Bronchial epithelial cell (primary cell): ENCODE results near the gene WDPCP. TPM values are rescaled to one million over a fixed set of nuclear protein-coding genes. Genes with fewer than 3 reads are reported as not detected.
"Not testable (repeated sequence)": the region's sequence is repeated elsewhere in the genome, so short reads cannot be mapped to it uniquely, and the experiment has no call there.

Experiments used
- DNase-seq: peaks from one replicate; pipeline ENCODE4 v3.0.0-alpha.2; 2010; ENCODE audit warnings: low read depth
- FAIRE-seq: peaks from 2 replicates; lab custom pipeline; 2011; peaks lifted over from hg19 to GRCh38; lab: Jason Lieb, UNC
- H3K27me3 ChIP-seq: 2 replicates; pipeline ENCODE4 v1.5.1; 2011; ENCODE audit warnings: low read length; ENCODE audit not compliant: control insufficient read depth, insufficient read depth
- H3K36me3 ChIP-seq: 2 replicates; pipeline ENCODE4 v1.5.1; 2011; ENCODE audit warnings: low read length; ENCODE audit not compliant: control insufficient read depth, insufficient read depth
- H3K4me3 ChIP-seq: 2 replicates; pipeline ENCODE4 v1.5.1; 2011; ENCODE audit warnings: mild to moderate bottlenecking, low read depth, low read length, control low read depth
- CTCF ChIP-seq: IDR thresholded peaks from 2 replicates; pipeline ENCODE4 v1.5.1; 2011; ENCODE audit warnings: mild to moderate bottlenecking, moderate library complexity, low read length, control low read depth, inconsistent platforms; ENCODE audit not compliant: insufficient read depth, severe bottlenecking
- total RNA-seq: library from RNA; depleted of rRNA; stranded (reverse); fragments of >200 nt; gene quantifications from 2 replicates; pipeline ENCODE4 v1.2.1, GENCODE V29; 2014

The WDPCP gene
- total RNA-seq, 1 donor from 2014 or later, result 3.2 TPM

GRCh38 chr2:63301481-63301880 is 286.8 kb downstream of the WDPCP start:
- Histone ChIP-seq H3K36me3 (no peaks in the 10 kb centered on the region), H3K4me3 (no peak overlapping the region), H3K27me3 (no peaks in the 10 kb centered on the region)
- no peak for FAIRE-seq
- no peak for DNase-seq
- no peak for TF ChIP-seq CTCF

GRCh38 chr2:63300835-63301234 is 287.4 kb downstream of the WDPCP start:
- Histone ChIP-seq H3K4me3 (no peak overlapping the region), H3K27me3 (no peaks in the 10 kb centered on the region), H3K36me3 (no peaks in the 10 kb centered on the region)
- DNase-seq (no peak), FAIRE-seq (peak; percentile 32)
- no peak for TF ChIP-seq CTCF

DNA sequence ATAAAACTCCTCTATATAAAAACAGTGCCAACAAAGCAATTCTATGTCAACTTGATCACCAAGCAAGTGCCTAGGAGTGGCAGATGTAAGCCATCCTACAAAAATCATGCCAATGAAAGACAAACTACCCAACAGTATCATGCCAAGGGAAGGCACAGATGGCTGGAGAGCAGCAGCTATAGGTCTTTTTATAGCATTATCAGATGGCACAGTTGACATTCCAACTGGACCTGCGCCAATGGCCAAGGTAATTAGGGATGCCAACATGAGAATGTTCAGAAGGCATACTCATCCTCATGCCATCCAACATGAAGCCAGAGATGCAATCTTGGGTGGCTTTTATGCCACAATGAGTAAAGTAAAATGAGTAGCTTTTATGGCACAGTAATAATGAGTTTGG is 300.3 kb downstream of the WDPCP start:
- Histone ChIP-seq H3K36me3 (no peaks in the 10 kb centered on the region), H3K27me3 (no peaks in the 10 kb centered on the region), H3K4me3 (no peak overlapping the region)
- no peak for FAIRE-seq
- DNase-seq, result no peak
- TF ChIP-seq CTCF, result no peak

GRCh38 chr2:63286520-63286919 is 301.8 kb downstream of the WDPCP start:
- not testable (repeated sequence) for FAIRE-seq, H3K4me3 ChIP-seq, DNase-seq, H3K27me3 ChIP-seq, H3K36me3 ChIP-seq

DNA sequence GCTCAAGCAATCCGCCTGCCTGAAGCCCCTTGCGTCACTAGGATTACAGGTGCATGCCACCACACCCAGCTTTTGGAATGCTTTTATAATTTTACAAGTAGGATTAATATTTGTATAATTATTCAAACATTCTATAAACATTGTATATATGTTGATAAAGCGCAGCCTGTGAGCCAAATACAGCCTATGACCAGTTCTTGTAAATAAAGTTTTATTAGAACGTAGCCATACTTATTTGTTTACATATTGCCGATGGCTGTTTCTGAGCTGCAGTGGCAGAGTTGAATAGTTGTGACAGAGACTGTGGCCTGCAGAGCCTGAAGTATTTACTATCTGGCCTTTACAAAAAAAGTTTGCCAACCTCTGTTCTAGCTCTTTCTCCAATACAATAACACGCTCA is 305.0 kb downstream of the WDPCP start:
- no peak for TF ChIP-seq CTCF
- Histone ChIP-seq H3K27me3 (no peaks in the 10 kb centered on the region), H3K36me3 (no peaks in the 10 kb centered on the region), H3K4me3 (no peak overlapping the region)
- FAIRE-seq (no peak), DNase-seq (no peak)

DNA sequence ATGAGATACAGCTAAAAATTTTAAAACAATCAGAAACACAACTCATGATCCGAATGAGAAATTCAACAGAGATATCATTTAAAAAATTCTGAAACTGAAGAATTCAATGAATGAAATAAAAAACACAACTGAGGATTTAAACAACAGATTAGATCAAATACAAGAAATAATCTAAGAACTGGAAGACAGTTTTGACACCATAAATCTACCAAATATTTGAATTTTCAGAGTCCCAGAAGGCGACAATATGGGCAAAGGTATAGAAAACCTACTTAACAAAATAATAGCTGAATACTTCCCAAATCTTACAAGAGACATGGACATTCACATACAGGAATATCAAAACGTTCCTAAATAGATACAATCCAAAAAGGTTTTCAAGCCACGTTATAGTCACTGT is 315.7 kb downstream of the WDPCP start:
- Histone ChIP-seq H3K4me3 (no peak overlapping the region), H3K36me3 (no peaks in the 10 kb centered on the region), H3K27me3 (no peaks in the 10 kb centered on the region)
- FAIRE-seq, result no peak
- no peak for TF ChIP-seq CTCF
- DNase-seq, result no peak
